NCI-H1092 (cell line): Measurements from ENCODE around the gene LRRC7.

Experiments used
- DNase-seq: peaks from one replicate; lab custom pipeline; 2025; lab: John Stamatoyannopoulos, UW

LRRC7 gene

GRCh38 chr1:70093250-70093975, 525.7 kb downstream of the LRRC7 start:
- DNase-seq, result no peak

- DNase-seq, result no peak
These were observed 533.5 kb downstream of the LRRC7 start for GRCh38 chr1:70101231-70101630.

GRCh38 chr1:70101774-70102173, 534.1 kb downstream of the LRRC7 start:
- no peak for DNase-seq

GRCh38 chr1:70103770-70104169, 536.0 kb downstream of the LRRC7 start:
- no peak for DNase-seq

GRCh38 chr1:70109241-70109640, 541.5 kb downstream of the LRRC7 start:
- no peak for DNase-seq

GRCh38 chr1:70112838-70113237, 545.1 kb downstream of the LRRC7 start:
- DNase-seq, result no peak

GRCh38 chr1:70115315-70115714, 547.6 kb downstream of the LRRC7 start:
- DNase-seq, result no peak

GRCh38 chr1:70117046-70117445, 549.3 kb downstream of the LRRC7 start:
- no peak for DNase-seq

GRCh38 chr1:70134148-70134547, 566.4 kb downstream of the LRRC7 start:
- DNase-seq, result no peak

GRCh38 chr1:70140343-70140742, 572.6 kb downstream of the LRRC7 start:
- no peak for DNase-seq

GRCh38 chr1:70140894-70141293, 573.2 kb downstream of the LRRC7 start:
- no peak for DNase-seq

GRCh38 chr1:70142075-70142474, 574.4 kb downstream of the LRRC7 start:
- no peak for DNase-seq

- no peak for DNase-seq
These were observed 575.4 kb downstream of the LRRC7 start for GRCh38 chr1:70143048-70143659.

- DNase-seq, result no peak
These were observed 578.8 kb downstream of the LRRC7 start for GRCh38 chr1:70146488-70146887.

- DNase-seq, result no peak
These were observed 582.7 kb downstream of the LRRC7 start for GRCh38 chr1:70150444-70150843.

- no peak for DNase-seq
These were observed 586.0 kb downstream of the LRRC7 start for GRCh38 chr1:70153739-70154138.

GRCh38 chr1:70156529-70157120, 588.9 kb downstream of the LRRC7 start:
- no peak for DNase-seq

- DNase-seq, result no peak
These were observed 596.6 kb downstream of the LRRC7 start for GRCh38 chr1:70164350-70164749.

GRCh38 chr1:70168283-70168682, 600.6 kb downstream of the LRRC7 start:
- no peak for DNase-seq

- DNase-seq, result no peak
These were observed 601.5 kb downstream of the LRRC7 start for GRCh38 chr1:70169018-70169839.

- DNase-seq, result no peak
These were observed 603.8 kb downstream of the LRRC7 start for GRCh38 chr1:70171512-70171911.
